Kasumi-1 (cell line): Measurements from ENCODE around the gene TRIM56.
"Not testable (repeated sequence)": the region's sequence is repeated elsewhere in the genome, so short reads cannot be mapped to it uniquely, and the experiment has no call there.

Experiments used
- DNase-seq, 2 experiments: peaks; one replicate each; lab custom pipeline; 2025; lab: John Stamatoyannopoulos, UW

The TRIM56 gene

GRCh38 chr7:101089876-101090275, 4.6 kb downstream of the TRIM56 start:
- no peak for DNase-seq

GRCh38 chr7:101092266-101092905, 7.1 kb downstream of the TRIM56 start:
- not testable (repeated sequence) for DNase-seq

DNA sequence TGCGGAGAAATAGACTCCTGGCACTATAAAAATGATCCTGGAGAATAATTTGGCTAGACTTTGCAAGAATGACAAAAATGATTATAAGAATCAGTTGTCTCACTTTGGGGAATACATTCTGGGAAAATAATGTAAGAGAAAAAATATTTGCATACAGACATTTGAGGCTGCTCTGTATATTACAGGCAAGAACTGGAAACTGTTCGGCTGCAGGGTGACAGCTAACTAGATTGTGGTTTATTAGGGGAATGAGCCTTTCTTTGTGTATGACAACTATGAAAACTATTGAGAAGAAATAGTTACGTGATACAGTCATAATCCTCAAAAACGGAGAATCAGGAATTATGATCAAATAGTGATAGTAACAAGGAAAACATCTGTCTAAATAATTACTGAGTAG, 8.6 kb downstream of the TRIM56 start:
- DNase-seq, result no peak

- DNase-seq, result no peak
Observed at GRCh38 chr7:101094376-101094775, 9.1 kb downstream of the TRIM56 start.

- peak in 1 of 2 experiments; percentile 18 for DNase-seq
Observed at GRCh38 chr7:101094791-101095375, 9.6 kb downstream of the TRIM56 start.

GRCh38 chr7:101096331-101096956, 11.2 kb downstream of the TRIM56 start:
- DNase-seq, result no peak

GRCh38 chr7:101096957-101097347, 11.7 kb downstream of the TRIM56 start:
- DNase-seq, result no peak

DNA sequence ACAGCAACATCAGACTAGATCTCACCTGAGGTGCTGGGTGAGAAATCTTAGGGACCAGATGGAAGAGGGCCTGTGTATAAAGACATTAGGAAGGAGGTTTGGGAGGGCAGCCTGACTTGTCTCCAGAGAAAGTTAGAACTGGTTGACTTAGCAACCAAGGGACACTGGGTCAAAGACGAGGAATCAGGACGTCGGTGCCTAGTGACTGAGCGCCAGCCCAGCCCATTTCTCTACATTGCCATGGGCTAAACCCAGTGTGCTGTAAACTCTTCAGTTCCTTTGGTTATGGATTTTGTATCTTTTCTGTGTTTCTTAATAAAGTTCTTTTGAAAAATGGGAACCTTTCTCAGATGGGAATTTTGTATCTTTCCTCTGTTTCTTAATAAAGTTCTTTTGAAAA, 12.3 kb downstream of the TRIM56 start:
- DNase-seq, result no peak

DNA sequence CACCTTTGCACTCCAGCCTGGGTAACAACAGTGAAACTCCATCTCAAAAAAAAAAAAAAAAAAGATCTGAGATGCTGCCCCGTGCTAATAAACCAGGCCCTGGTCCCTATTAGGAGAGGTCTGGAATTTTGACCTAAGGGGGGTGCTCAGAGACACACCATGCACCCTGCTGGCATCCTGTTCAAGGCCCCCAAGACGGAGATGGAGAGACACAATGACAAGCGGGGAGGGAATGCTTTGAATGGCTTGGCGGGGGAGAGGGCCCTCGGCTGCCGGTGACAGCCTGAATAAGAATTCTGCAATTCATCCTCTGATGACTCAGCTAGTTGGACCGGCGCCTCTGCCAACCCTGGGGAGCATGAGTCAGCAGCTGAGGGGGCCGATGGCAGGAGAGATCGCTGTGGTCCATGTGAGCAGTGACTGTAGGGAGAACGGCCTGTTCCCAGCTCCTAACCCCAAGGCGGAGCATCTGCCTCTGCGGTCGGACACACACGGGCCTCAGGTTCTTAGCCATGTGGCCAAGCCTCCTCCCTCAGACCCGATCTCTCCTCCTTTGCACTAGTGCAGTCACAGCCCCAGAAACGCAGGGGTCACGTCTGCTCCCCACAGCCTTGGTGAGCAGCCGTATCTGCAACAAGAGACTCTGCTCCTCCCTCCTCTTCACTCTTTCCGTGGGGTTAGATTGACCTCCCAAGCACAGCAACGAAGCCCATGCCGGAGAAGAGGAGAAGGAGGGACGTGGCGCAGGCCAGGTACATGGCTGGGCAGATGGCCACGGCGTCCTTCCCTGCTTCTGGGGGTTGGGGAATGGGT, 14.9 kb downstream of the TRIM56 start:
- DNase-seq, result peak; percentile 73 to 79

- DNase-seq, result no peak
Observed at GRCh38 chr7:101100858-101101847, 15.9 kb downstream of the TRIM56 start.

DNA sequence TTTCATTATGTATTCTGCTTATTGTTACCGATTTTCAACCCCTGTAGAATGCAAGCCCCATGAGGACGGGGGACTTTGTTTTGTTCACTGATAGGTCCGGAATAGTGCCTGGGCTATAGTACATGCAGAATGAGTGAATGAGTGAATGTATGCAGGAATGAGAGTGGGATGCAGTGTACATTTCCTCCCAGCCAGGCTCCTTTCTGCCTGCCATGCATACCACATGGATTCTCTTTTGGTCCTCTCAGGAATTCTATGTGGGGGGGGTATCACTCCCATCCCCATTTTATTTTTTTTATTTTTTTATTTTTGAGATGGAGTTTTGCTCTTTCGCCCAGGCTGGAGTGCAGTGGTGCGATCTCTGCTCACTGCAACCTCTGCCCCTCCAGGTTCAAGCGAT, 16.7 kb downstream of the TRIM56 start:
- no peak for DNase-seq

DNA sequence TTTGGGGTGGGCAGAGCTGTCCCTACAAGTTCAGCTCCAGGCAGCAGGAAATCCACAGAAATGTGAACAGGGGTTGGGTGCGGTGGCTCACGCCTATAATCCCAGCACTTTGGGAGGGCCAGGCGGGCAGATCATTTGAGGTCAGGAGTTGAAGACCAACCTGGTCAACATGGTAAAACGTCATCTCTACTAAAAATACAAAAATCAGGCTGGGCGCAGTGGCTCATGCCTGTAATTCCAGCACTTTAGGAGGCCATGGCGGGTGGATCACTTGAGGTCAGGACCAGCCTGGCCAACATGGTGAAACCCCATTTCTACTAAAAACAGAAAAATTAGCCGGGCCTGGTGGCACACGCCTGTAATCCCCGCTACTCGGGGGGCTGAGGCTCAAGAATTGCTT, 18.4 kb downstream of the TRIM56 start:
- not testable (repeated sequence) for DNase-seq

DNA sequence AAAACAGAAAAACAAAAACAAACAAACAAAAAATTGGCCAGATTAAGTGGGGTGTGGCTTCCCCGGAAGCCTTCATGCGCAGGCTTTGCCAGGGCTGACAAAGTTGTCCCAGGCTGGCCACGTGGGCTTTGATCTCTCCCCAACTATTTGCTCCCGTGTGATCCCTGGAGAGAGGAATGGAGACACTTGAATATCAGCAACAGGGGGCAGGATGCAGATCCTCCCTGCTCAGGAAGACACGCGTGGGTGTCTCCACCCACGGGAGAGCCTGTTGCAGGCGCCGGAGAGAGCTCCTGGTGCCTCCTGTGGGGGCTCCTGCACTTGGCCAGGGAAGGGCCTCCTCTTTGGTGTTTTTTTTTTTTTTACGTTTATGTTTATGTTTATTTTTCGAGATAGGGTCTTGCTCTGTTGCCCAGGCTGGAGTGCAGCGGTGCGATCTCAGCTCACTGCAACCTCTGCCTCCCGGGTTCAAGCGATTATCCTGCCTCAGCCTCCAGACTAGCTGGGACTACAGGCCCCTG, 19.0 kb downstream of the TRIM56 start:
- no peak for DNase-seq

DNA sequence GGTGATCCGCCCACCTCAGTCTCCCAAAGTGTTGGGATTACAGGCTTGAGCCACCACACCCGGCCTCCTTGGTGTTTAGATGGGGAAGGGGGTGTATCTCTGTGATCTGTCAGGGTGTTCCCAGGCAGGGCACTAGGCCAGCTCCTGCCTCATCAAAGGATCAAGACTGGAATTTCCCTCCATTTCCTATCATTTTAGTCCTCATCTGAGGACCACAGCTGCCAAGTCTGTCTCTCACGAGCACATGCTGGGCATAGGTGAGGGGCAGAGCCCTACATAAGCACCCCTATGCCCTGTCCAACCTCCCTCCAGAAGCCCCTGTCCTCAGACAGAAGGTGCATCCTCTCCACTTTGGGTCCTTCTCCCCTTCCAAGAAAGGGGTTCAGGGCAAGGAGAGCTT, 19.5 kb downstream of the TRIM56 start:
- no peak for DNase-seq

DNA sequence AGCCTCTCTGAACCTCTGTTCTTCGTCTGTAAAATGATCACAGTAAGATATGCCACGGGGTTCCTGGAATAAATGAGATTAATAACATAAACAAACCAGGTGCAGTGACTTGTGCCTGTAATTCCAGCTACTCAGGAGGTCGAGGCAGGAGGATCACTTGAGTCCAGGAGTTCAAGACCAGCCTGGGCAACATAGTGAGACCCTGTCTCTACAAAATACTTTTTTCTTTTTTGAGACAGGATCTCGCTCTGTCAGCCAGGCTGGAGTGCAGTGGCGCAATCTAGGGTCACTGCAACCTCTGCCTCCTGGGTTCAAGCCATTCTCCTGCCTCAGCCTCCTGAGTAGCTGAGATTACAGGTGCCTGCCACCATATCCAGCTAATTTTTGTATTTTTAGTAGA, 20.0 kb downstream of the TRIM56 start:
- not testable (repeated sequence) for DNase-seq

GRCh38 chr7:101106386-101106785, 21.1 kb downstream of the TRIM56 start:
- DNase-seq, result no peak

GRCh38 chr7:101108330-101108857, 23.1 kb downstream of the TRIM56 start:
- no peak for DNase-seq

GRCh38 chr7:101108961-101109360, 23.7 kb downstream of the TRIM56 start:
- no peak for DNase-seq

GRCh38 chr7:101109368-101109767, 24.1 kb downstream of the TRIM56 start:
- no peak for DNase-seq

DNA sequence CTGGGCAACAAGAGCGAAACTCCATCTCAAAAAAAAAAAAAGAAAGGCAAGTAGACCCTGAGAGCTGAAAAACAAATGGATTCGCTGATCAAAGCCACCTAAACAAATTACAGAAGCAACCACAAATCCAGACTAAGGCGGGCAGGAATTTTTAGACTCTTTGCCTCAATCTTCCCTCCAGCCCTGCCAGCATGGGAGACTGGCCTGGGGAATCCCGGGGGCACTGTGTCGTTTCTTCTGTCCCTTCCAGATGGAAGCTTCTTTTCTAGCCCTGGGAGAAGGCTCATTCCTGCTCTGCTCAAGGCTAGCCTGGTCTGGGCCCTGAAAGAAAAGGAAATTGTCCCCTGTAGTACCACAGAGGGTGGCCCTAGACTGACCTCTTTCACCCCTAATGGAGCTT, 26.0 kb downstream of the TRIM56 start:
- no peak for DNase-seq

GRCh38 chr7:101112233-101112632, 27.0 kb downstream of the TRIM56 start:
- no peak for DNase-seq
